ENCODE measurements around the gene GRK2. TPM values are rescaled to one million over a fixed set of nuclear protein-coding genes. Genes with fewer than 3 reads are reported as not detected.

GRK2 gene
- total RNA-seq, 1 experiment from 2014 or later: 92.6 TPM

DNA sequence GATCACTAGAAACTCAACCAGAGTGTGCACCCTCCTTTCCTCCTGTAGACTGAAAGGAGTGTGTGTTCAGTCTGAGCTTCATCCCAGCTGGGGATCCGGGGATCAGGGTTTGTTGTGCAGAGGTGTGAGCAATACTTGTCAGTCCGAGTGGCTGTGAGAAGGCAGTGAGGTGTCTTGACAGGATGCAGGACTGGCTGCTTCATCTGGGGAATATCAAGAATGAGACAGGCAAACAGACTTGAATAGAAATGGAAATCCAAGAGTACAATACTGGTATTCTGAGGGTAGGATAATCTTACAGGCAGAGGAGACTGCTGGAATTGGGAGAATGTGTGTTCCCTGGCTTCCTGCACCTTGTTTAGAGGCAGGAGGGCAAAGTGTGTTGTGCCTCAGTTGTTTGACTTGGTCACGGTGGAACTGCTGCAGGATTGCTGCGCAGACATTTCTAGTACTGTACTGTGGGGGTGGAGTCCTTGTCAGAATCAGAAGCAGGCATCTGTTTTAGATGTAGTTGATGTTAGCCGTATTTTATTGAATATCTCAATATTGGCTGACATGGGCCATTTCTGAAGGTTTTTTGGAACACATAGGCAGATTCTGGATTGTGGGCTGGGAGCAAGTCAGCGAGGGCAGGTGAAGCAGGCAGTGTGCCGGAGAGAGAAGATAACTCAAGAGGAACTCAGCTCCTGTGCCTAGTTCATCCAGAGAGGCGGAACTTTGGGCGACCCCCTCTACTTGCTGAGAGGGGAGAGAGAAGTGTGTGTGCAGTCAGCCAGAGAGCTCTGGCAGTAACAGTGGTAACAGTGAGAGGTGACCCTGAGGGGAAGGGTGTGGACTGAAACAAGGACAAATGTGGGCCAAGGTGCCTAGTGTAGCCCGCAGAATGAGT lies 27.1 kb upstream of the GRK2 start:
- H3K4me1 ChIP-seq (ENCODE audit: insufficient read depth, low read length, poor library complexity, severe bottlenecking): peaks cover 23% of the 10 kb centered on the region
- DNase-seq (ENCODE audit: low spot score): no peak
- peak overlapping the region; percentile 74 for H3K4me3 ChIP-seq (ENCODE audit: low read depth, low read length, poor library complexity, severe bottlenecking)
- CTCF ChIA-PET: interaction anchor here (1.0 to 1.9 kb wide), 3 partner anchors 23 to 158 kb away, joined by 3 to 11 read pairs (median 7); partner anchors contain the start of gene KDM2A
- H3K9me3 ChIP-seq (ENCODE audit: low read depth, low read length, poor library complexity, severe bottlenecking): no peaks in the 10 kb centered on the region
- TF ChIP-seq EZH2 (IDR thresholded peaks at IDR 0.05; ENCODE audit: borderline replicate concordance, low read depth, low read length, poor library complexity, severe bottlenecking): no peak
- TF ChIP-seq, protein P1, sequence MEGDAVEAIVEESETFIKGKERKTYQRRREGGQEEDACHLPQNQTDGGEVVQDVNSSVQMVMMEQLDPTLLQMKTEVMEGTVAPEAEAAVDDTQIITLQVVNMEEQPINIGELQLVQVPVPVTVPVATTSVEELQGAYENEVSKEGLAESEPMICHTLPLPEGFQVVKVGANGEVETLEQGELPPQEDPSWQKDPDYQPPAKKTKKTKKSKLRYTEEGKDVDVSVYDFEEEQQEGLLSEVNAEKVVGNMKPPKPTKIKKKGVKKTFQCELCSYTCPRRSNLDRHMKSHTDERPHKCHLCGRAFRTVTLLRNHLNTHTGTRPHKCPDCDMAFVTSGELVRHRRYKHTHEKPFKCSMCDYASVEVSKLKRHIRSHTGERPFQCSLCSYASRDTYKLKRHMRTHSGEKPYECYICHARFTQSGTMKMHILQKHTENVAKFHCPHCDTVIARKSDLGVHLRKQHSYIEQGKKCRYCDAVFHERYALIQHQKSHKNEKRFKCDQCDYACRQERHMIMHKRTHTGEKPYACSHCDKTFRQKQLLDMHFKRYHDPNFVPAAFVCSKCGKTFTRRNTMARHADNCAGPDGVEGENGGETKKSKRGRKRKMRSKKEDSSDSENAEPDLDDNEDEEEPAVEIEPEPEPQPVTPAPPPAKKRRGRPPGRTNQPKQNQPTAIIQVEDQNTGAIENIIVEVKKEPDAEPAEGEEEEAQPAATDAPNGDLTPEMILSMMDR (conservative IDR thresholded peaks at IDR 0.05; ENCODE audit: low read depth, low read length): no peak
- intact Hi-C loops (cut with micrococcal nuclease; ENCODE audit: unreplicated experiment): loop anchor here (2.0 kb wide), 1 partner anchor 118 kb away; no protein-coding TSS in a partner anchor
- peaks cover 20% of the 10 kb centered on the region for H3K36me3 ChIP-seq (ENCODE audit: insufficient read depth, low read length, poor library complexity, severe bottlenecking)
- H3K27ac ChIP-seq (ENCODE audit: low read depth, low read length, poor library complexity, severe bottlenecking): peak overlapping the region; percentile 68
- no peaks in the 10 kb centered on the region for H3K27me3 ChIP-seq (replicated peaks; ENCODE audit: insufficient read depth, low read depth, low read length, poor library complexity)
- POLR2A ChIA-PET (ENCODE audit: low non-redundant PET): interaction anchor here (0.5 to 1.0 kb wide), 2 partner anchors 120 to 278 kb away, joined by 4 to 8 read pairs; partner anchors contain the start of gene KDM2A
- BruUV-seq (replicated peaks): no TSS peak

DNA sequence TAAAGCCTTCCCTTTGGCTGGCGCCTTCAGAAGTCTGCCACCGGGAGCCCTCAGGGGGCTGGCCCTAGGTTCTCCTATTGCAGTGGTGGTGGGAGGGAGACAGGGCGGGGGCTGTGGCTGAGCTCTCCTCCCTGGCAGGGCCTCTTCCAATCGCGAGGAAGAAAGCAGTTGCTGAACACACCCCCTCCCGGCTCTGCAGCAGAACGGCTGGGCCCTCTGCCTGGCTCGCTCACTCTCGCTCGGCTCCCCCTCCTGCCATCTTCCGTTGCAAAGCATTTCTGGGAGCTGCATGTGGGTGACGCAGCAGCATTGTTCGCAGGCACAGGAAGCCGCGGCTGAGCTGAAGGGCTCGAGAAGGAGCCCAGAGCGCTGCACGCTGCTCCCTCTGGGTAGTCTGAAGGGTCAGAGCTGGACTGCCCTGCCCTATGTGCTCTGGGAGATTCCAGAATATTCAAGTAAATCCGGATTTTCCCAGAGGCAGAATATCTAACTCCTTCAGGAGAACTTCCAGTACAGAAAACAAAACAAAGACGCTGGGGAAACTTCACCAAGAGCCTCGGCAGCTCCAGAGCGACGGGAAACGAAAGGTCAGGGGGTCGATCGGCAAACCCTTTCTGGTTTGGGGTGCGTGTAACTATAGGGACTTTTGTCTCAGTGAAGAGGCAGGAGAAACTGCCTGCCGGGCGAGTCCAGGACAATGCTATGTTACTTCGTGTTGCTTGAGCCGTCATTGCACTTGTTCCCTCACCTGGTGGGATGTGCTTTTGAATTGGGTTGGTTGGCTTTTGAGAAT lies 26.3 kb upstream of the GRK2 start:
- intact Hi-C loops (cut with micrococcal nuclease; ENCODE audit: unreplicated experiment): loop anchor here (2.0 to 5.0 kb wide), 2 partner anchors 119 to 158 kb away; no protein-coding TSS in a partner anchor
- no peak for TF ChIP-seq EZH2 (IDR thresholded peaks at IDR 0.05; ENCODE audit: borderline replicate concordance, low read depth, low read length, poor library complexity, severe bottlenecking)
- TF ChIP-seq, protein P1 (conservative IDR thresholded peaks at IDR 0.05; ENCODE audit: low read depth, low read length): no peak
- peak overlapping the region; percentile 96 for H3K27ac ChIP-seq (ENCODE audit: low read depth, low read length, poor library complexity, severe bottlenecking)
- no peaks in the 10 kb centered on the region for H3K27me3 ChIP-seq (replicated peaks; ENCODE audit: insufficient read depth, low read depth, low read length, poor library complexity)
- peaks cover 23% of the 10 kb centered on the region for H3K4me1 ChIP-seq (ENCODE audit: insufficient read depth, low read length, poor library complexity, severe bottlenecking)
- CTCF ChIA-PET: interaction anchor here (1.0 to 1.9 kb wide), 3 partner anchors 22 to 159 kb away, joined by 3 to 11 read pairs (median 7); partner anchors contain the start of gene KDM2A
- no peaks in the 10 kb centered on the region for H3K9me3 ChIP-seq (ENCODE audit: low read depth, low read length, poor library complexity, severe bottlenecking)
- POLR2A ChIA-PET (ENCODE audit: low non-redundant PET): interaction anchor here (0.5 to 1.0 kb wide), 2 partner anchors 121 to 279 kb away, joined by 4 to 8 read pairs; partner anchors contain the start of gene KDM2A
- TSS peak; percentile 62 for BruUV-seq (replicated peaks)
- H3K4me3 ChIP-seq (ENCODE audit: low read depth, low read length, poor library complexity, severe bottlenecking): peak overlapping the region; percentile 74
- DNase-seq (ENCODE audit: low spot score): peak; percentile 100
- peaks cover 29% of the 10 kb centered on the region for H3K36me3 ChIP-seq (ENCODE audit: insufficient read depth, low read length, poor library complexity, severe bottlenecking)

All from A673 (cell line).